WTC11 (cell line): Measurements from ENCODE around the gene DOCK8. TPM values are rescaled to one million over a fixed set of nuclear protein-coding genes. Genes with fewer than 3 reads are reported as not detected.

ENCODE experiments used
- ATAC-seq: fragments of 200-7000 bp; cut with Tn5 transposase; 2 replicates; pipeline ENCODE4 v1.10.0; 2021; ENCODE audit warnings: mild to moderate bottlenecking, moderate library complexity
- CTCF ChIA-PET: fragments of 300-600 bp; sonication (Branson Sonifier 250); formaldehyde crosslinking; loops from one replicate; lab custom pipeline; 2021; ENCODE audit warnings: antibody characterized with exemption; lab: Charles Lee
- POLR2A ChIA-PET: fragments of 350-600 bp; sonication (Branson Sonifier 250); formaldehyde crosslinking; loops from one replicate; lab custom pipeline; 2021; ENCODE audit warnings: antibody characterized with exemption; lab: Charles Lee
- DNase-seq: peaks from one replicate; pipeline ENCODE4 v3.0.0; 2021; ENCODE audit warnings: low spot score
- H3K27ac Mint-ChIP-seq: 2 replicates; pipeline ENCODE4 v1.8.0; 2021; ENCODE audit warnings: mixed read lengths
- H3K27me3 Mint-ChIP-seq: 2 replicates; pipeline ENCODE4 v1.8.0; 2021; ENCODE audit warnings: low read depth, mild to moderate bottlenecking, moderate library complexity, mixed read lengths
- H3K36me3 Mint-ChIP-seq: 2 replicates; pipeline ENCODE4 v1.8.0; 2021; ENCODE audit warnings: mixed read lengths
- H3K4me1 Mint-ChIP-seq: 2 replicates; pipeline ENCODE4 v1.8.0; 2022; ENCODE audit warnings: mixed read lengths
- H3K4me3 Mint-ChIP-seq: 2 replicates; pipeline ENCODE4 v1.8.0; 2021; ENCODE audit warnings: mild to moderate bottlenecking, moderate library complexity, mixed read lengths
- H3K9me3 Mint-ChIP-seq: 2 replicates; pipeline ENCODE4 v1.8.0; 2021; ENCODE audit warnings: mixed read lengths
- AFF4 ChIP-seq: sonication (generic); formaldehyde crosslinking; IDR thresholded peaks from 2 replicates; pipeline ENCODE4 v1.8.1; 2023; ENCODE audit warnings: mild to moderate bottlenecking, missing genetic modification reagents, borderline replicate concordance
- CTCF ChIP-seq: fragments of 200-600 bp; IDR thresholded peaks from 2 replicates; pipeline ENCODE4 v1.8.0; 2022; ENCODE audit warnings: antibody characterized with exemption
- E2F1 ChIP-seq: sonication (generic); formaldehyde crosslinking; IDR thresholded peaks from 2 replicates; pipeline ENCODE4 v1.8.0; 2022; ENCODE audit warnings: mild to moderate bottlenecking, missing genetic modification reagents
- FOXJ3 ChIP-seq: sonication (generic); formaldehyde crosslinking; IDR thresholded peaks from 2 replicates; pipeline ENCODE4 v1.9.0; 2021; ENCODE audit warnings: missing genetic modification reagents, mild to moderate bottlenecking, borderline replicate concordance
- GRHL2 ChIP-seq: fragments of 250-450 bp; sonication (Bioruptor Pico); IDR thresholded peaks from 2 replicates; pipeline ENCODE4 v1.8.0; 2022; ENCODE audit warnings: mild to moderate bottlenecking, moderate library complexity; ENCODE audit not compliant: insufficient replicate concordance, severe bottlenecking
- HMGXB4 ChIP-seq: sonication (generic); formaldehyde crosslinking; IDR thresholded peaks from 2 replicates; pipeline ENCODE4 v1.8.1; 2023; ENCODE audit warnings: mild to moderate bottlenecking, moderate library complexity, missing genetic modification reagents
- JAZF1 ChIP-seq: fragments of 250-450 bp; sonication (Bioruptor Pico); IDR thresholded peaks from 2 replicates; pipeline ENCODE4 v1.9.0; 2021; ENCODE audit warnings: moderate library complexity, mild to moderate bottlenecking, inconsistent platforms
- NR2C2 ChIP-seq: sonication (generic); formaldehyde crosslinking; IDR thresholded peaks from 2 replicates; pipeline ENCODE4 v1.8.0; 2022; ENCODE audit warnings: mild to moderate bottlenecking, missing genetic modification reagents
- PREB ChIP-seq: sonication (generic); formaldehyde crosslinking; IDR thresholded peaks from 2 replicates; pipeline ENCODE4 v1.8.1; 2022; ENCODE audit warnings: mild to moderate bottlenecking, missing genetic modification reagents, moderate library complexity, borderline replicate concordance
- SOX15 ChIP-seq: fragments of 250-450 bp; sonication (Bioruptor Pico); IDR thresholded peaks from 2 replicates; pipeline ENCODE4 v1.9.0; 2021; ENCODE audit warnings: mild to moderate bottlenecking
- TCF7 ChIP-seq: sonication (generic); formaldehyde crosslinking; IDR thresholded peaks from 2 replicates; pipeline ENCODE4 v1.8.0; 2022; ENCODE audit warnings: mild to moderate bottlenecking, low read depth, missing genetic modification reagents, moderate library complexity
- TEAD4 ChIP-seq: sonication (generic); formaldehyde crosslinking; IDR thresholded peaks from 2 replicates; pipeline ENCODE4 v1.8.0; 2022; ENCODE audit warnings: mild to moderate bottlenecking, missing genetic modification reagents
- TP53 ChIP-seq: sonication (generic); formaldehyde crosslinking; IDR thresholded peaks from 2 replicates; pipeline ENCODE4 v1.8.1; 2023; ENCODE audit warnings: mild to moderate bottlenecking, missing genetic modification reagents
- ZNF219 ChIP-seq: sonication (generic); formaldehyde crosslinking; IDR thresholded peaks from 2 replicates; pipeline ENCODE4 v1.8.0; 2023; ENCODE audit warnings: missing genetic modification reagents, mild to moderate bottlenecking, borderline replicate concordance
- ZNF512 ChIP-seq: sonication (generic); formaldehyde crosslinking; IDR thresholded peaks from 2 replicates; pipeline ENCODE4 v1.8.1; 2022; ENCODE audit warnings: missing genetic modification reagents, borderline replicate concordance
- total RNA-seq: library from RNA; stranded (reverse); gene quantifications from 3 replicates; pipeline ENCODE4 v1.2.3, GENCODE V29; 2021

The DOCK8 gene
- total RNA-seq, 1 experiment from 2014 or later = 3.2 TPM

GRCh38 chr9:281741-282645, 67.3 kb downstream of the DOCK8 start:
- Mint-ChIP-seq H3K36me3 (no peaks in the 10 kb centered on the region), H3K27me3 (no peaks in the 10 kb centered on the region), H3K4me1 (no peaks in the 10 kb centered on the region), H3K27ac (no peak overlapping the region), H3K9me3 (no peaks in the 10 kb centered on the region), H3K4me3 (no peak overlapping the region)
- ChIA-PET POLR2A (interaction anchor here (0.5 to 0.7 kb wide), 2 partner anchors 37 to 412 kb away, joined by 3 read pairs; no protein-coding TSS in a partner anchor), CTCF (no interaction called here)
- DNase-seq = no peak
- ATAC-seq = no peak
- TF ChIP-seq ZNF219 (CRISPR knock-in tag) (no peak), TCF7 (CRISPR knock-in tag) (no peak), HMGXB4 (CRISPR knock-in tag) (no peak), AFF4 (CRISPR knock-in tag) (no peak), TP53 (CRISPR knock-in tag) (no peak), SOX15 (CRISPR knock-in tag) (no peak)

- DNase-seq = no peak
- Mint-ChIP-seq H3K36me3 (no peaks in the 10 kb centered on the region), H3K9me3 (no peaks in the 10 kb centered on the region), H3K27me3 (no peaks in the 10 kb centered on the region), H3K4me3 (no peak overlapping the region), H3K4me1 (no peaks in the 10 kb centered on the region), H3K27ac (no peak overlapping the region)
- TF ChIP-seq TEAD4 (CRISPR knock-in tag) = no peak
- no peak for TF ChIP-seq CTCF
- no peak for TF ChIP-seq JAZF1 (CRISPR knock-in tag)
- TF ChIP-seq NR2C2 (CRISPR knock-in tag) = no peak
- no peak for TF ChIP-seq PREB (CRISPR knock-in tag)
- TF ChIP-seq TCF7 (CRISPR knock-in tag) = no peak
- no peak for TF ChIP-seq ZNF512
- TF ChIP-seq E2F1 (CRISPR knock-in tag) = no peak
- no peak for TF ChIP-seq GRHL2
- TF ChIP-seq HMGXB4 (CRISPR knock-in tag) = no peak
- TF ChIP-seq FOXJ3 (CRISPR knock-in tag) = no peak
- POLR2A ChIA-PET = no interaction called here
- CTCF ChIA-PET = no interaction called here
- ATAC-seq = no peak
These were observed 71.5 kb downstream of the DOCK8 start for GRCh38 chr9:286071-286740.
